Natural killer cell treated with Interleukin-12 subunit alpha and Interleukin-12 subunit beta and Interleukin-15 and Interleukin-18, amount 100 ng/mL, for 72 hours (primary cell): ENCODE results near the gene SLC49A4. TPM values are rescaled to one million over a fixed set of nuclear protein-coding genes. Genes with fewer than 3 reads are reported as not detected.

Source experiments
- ATAC-seq, 2 donors: fragments of 150-1000 bp; cut with Tn5 transposase in 1 of 2; sonication (Bioruptor Pico), chemical (Tn5 transposase) in 1 of 2; 2 replicates each; pipeline ENCODE4 v1.10.0; 2021
- DNase-seq: peaks from one replicate; pipeline ENCODE4 v3.0.0; 2022; ENCODE audit warnings: low spot score
- H3K27ac Mint-ChIP-seq, 2 donors: 1 replicate in 1 of 2; 2 replicates in 1 of 2; pipeline ENCODE4 v1.8.0; 2022; ENCODE audit warnings: mixed read lengths in 2 of 2, mild to moderate bottlenecking in 1 of 2, moderate library complexity in 1 of 2
- H3K27me3 Mint-ChIP-seq, 2 donors: 1 replicate in 1 of 2; 2 replicates in 1 of 2; pipeline ENCODE4 v1.8.0; 2022; ENCODE audit warnings: mixed read lengths in 2 of 2
- H3K36me3 Mint-ChIP-seq: one replicate; pipeline ENCODE4 v1.8.0; 2022; ENCODE audit warnings: mixed read lengths
- H3K4me1 Mint-ChIP-seq, 2 donors: 1 replicate in 1 of 2; 2 replicates in 1 of 2; pipeline ENCODE4 v1.8.0; 2022; ENCODE audit warnings: low read depth in 2 of 2, mixed read lengths in 2 of 2, mild to moderate bottlenecking in 1 of 2
- H3K4me3 Mint-ChIP-seq: one replicate; pipeline ENCODE4 v1.8.0; 2022; ENCODE audit warnings: mixed read lengths
- H3K9me3 Mint-ChIP-seq: 2 replicates; pipeline ENCODE4 v1.8.0; 2022; ENCODE audit warnings: mixed read lengths
- total RNA-seq, 2 donors: library from RNA; stranded (reverse); gene quantifications; one replicate each; pipeline ENCODE4 v1.2.3, GENCODE V29; 2022

The SLC49A4 gene
- total RNA-seq, 2 donors from 2014 or later: 1.8 to 2.7 TPM

DNA sequence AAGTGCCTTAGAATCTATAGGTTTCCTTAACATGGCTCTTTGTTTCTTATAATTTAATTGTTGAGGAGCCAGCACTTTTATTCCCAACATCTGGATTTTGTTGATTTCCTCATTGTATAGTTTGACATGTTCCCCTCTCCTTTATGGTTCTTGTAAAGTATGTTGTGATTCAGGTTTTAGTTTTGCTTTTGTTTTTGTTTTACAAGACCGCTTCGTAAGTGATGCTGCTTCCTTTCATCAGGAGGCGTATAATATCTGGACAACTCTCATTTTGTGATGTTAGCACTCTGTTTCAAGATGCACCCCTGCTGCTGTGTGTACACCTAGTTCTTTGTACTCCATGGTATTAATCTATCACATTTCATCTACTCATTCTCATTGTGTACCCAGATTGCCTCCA lies 48.7 kb downstream of the SLC49A4 start:
- Mint-ChIP-seq H3K4me3 (peak overlapping the region; percentile 67), H3K27me3 (no peaks in the 10 kb centered on the region), H3K36me3 (peaks cover 6% of the 10 kb centered on the region), H3K4me1 (peaks cover 5 to 17% of the 10 kb centered on the region in 2 donors), H3K27ac (peak overlapping the region in 1 of 2 donors; percentile 65), H3K9me3 (no peaks in the 10 kb centered on the region)
- DNase-seq (no peak), ATAC-seq (no peak)

DNA sequence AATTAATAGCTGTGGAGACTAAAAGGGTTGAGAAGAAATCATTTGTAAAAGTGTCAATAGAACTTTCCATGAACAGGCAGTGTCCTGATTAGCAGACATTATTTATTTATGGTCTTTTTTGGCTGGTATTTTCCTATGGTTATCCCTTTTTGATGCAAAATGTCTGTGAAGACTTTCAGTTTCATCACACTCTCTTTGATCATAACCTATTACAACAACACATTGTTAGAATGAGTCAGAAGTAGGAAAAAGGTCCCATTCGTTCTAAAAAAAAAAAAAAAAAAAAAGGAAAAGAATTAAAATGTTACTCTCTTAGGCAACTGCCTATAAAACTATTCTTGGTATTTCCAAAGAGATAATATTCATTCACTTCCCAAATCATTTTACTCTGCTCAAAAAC lies 62.1 kb downstream of the SLC49A4 start:
- Mint-ChIP-seq H3K4me1 (peaks cover 0 to 2% of the 10 kb centered on the region in 2 donors), H3K27ac (no peak overlapping the region), H3K36me3 (peaks cover 6% of the 10 kb centered on the region), H3K9me3 (no peaks in the 10 kb centered on the region), H3K27me3 (no peaks in the 10 kb centered on the region), H3K4me3 (no peak overlapping the region)
- no peak for DNase-seq
- no peak for ATAC-seq

GRCh38 chr3:122858373-122858772 lies 63.5 kb downstream of the SLC49A4 start:
- H3K9me3 Mint-ChIP-seq: no peaks in the 10 kb centered on the region
- peaks cover 6% of the 10 kb centered on the region for H3K36me3 Mint-ChIP-seq
- no peak for DNase-seq
- H3K27ac Mint-ChIP-seq: no peak overlapping the region
- no peaks in the 10 kb centered on the region for H3K27me3 Mint-ChIP-seq
- H3K4me1 Mint-ChIP-seq: peaks cover 0 to 2% of the 10 kb centered on the region in 2 donors
- ATAC-seq: no peak
- no peak overlapping the region for H3K4me3 Mint-ChIP-seq

DNA sequence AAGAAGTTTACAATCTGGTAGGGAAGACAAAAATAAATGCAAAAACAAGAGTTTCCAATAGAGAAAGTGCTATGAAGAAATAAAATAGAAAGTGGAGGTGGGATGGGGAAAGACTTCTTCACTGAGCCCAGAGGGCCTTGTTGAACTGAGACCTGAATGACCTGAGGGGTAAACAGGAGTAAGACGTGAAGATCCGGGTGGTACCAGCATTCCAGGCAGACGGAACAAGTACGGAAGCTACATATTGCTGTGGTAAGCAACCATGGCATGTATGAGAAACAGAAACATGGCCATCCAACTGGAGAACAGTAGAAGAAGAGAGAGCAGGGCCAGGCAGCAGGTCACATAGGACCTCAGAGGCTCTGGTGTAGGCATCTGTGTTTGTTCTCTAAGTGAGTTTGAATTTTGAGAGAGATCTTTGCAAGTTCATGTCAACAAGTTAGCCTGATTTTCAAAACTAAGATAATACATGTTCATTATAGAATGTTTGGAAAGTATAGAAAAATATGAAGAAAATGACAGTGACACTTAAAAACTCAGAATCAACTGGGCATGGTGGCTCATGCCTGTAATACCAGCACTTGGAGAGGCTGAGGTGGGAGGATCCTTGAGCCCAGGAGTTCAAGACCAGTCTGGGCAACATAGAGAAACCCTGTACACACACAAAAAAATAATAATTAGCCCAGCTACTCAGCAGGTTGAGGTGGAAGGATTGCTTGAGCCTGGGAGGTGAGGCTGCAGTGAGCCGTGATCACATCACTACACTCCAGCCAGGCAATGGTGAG lies 64.3 kb downstream of the SLC49A4 start:
- DNase-seq: no peak
- Mint-ChIP-seq H3K9me3 (no peaks in the 10 kb centered on the region), H3K4me1 (peaks cover 0 to 2% of the 10 kb centered on the region in 2 donors), H3K4me3 (no peak overlapping the region), H3K27ac (no peak overlapping the region), H3K36me3 (peaks cover 6% of the 10 kb centered on the region), H3K27me3 (no peaks in the 10 kb centered on the region)
- ATAC-seq: no peak

DNA sequence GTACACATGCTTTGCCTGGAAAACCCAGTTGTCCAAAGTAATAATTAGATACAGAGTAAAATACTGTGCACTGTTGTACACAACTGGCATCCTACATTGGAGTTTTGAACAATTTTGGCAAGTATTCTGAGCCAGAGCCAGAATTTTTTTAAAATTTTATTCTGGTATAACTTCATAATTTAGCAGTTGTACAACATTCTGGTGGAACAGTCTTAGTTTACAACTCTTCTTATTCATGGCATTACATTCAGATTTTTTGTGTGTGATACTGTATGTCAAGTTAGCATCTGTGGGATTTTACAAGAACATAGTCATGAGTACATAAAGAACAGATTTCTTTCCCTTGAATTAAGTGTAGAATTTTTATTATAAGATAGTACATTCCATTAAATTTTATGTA lies 67.5 kb downstream of the SLC49A4 start:
- peaks cover 0 to 2% of the 10 kb centered on the region in 2 donors for H3K4me1 Mint-ChIP-seq

DNA sequence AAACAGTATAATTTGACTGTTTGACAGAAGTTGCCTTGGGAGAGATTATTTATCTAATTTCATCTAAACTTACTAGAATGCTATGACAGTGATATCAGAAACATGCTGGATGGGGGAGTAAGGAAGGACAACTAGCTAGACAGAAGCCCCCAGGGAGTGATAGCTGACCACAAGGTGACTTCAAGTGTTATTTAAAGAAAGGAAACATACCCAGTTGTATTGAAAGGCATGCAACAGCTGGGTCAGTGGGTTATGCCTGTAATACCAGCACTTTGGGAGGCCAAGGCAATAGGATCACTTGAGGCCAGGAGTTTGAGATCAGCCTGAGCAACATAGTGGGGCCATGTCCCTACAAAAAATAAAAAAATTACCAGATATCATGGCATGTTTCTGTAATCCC lies 69.6 kb downstream of the SLC49A4 start:
- Mint-ChIP-seq H3K27ac (no peak overlapping the region), H3K4me1 (no peaks in the 10 kb centered on the region), H3K36me3 (peaks cover 6% of the 10 kb centered on the region), H3K9me3 (no peaks in the 10 kb centered on the region), H3K27me3 (no peaks in the 10 kb centered on the region), H3K4me3 (no peak overlapping the region)
- ATAC-seq (no peak), DNase-seq (no peak)

More for the DNA sequence above, 67.5 kb downstream of the SLC49A4 start:
- Mint-ChIP-seq H3K27me3 (no peaks in the 10 kb centered on the region), H3K4me3 (no peak overlapping the region), H3K36me3 (peaks cover 6% of the 10 kb centered on the region), H3K27ac (no peak overlapping the region), H3K9me3 (no peaks in the 10 kb centered on the region)
- no peak for ATAC-seq
- DNase-seq: no peak

DNA sequence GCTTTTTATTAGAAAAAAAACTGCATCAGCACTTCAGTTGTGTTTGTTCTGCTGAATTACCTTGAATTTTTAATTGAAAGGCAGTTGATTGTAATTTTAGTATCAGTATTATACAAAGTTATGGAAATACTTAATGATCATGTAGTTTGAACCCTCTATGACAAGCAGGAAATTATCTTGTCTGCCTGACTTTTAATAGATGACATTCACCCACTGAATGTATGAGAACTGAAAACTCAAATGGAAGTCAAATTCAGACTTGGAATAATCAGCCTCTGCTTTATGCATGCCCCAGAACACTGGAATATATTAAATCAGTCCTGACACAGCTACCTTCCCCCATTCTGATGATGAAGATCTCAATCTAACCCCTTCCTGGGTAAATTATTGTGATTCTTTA lies 73.5 kb downstream of the SLC49A4 start:
- Mint-ChIP-seq H3K9me3 (no peaks in the 10 kb centered on the region), H3K27me3 (no peaks in the 10 kb centered on the region), H3K4me1 (no peaks in the 10 kb centered on the region), H3K36me3 (no peaks in the 10 kb centered on the region), H3K4me3 (no peak overlapping the region), H3K27ac (no peak overlapping the region)
- ATAC-seq (no peak), DNase-seq (no peak)

DNA sequence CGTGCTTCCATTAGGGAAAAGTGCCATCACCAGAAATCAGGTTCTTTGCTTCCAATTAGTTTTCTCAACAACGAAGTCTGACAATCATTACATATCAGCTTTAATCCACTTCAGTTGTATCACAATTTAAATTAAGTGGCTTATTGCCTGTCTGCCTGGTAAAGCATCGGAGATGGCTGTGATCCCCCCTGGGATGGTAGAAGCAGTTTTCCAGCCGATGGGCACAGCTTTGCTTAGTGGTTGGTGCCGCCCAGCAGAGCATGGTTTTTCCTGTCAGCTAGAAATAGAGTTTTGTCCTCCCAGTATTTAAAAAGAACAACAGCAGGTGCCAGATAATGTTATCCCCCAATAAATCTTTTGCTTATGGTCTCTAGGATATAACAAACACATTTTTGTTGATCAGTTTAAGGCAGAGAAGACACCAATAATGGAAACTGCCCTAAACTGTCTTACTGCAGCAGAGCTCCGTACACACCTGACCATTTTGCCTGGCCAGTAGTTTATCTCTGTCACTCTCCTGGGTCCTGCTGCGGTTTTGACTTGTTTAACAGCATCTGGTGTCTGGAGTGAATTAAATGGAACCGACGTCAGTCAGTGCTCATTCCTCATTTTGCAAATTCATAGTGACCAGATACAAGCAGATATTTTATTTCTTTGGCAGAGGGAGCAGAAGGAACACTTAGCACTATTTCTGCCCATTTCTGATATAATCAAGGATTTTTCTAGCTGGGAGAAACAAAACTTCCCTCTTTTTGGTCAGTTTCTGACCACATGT lies 79.1 kb downstream of the SLC49A4 start:
- H3K36me3 Mint-ChIP-seq: no peaks in the 10 kb centered on the region
- no peak overlapping the region for H3K4me3 Mint-ChIP-seq
- no peaks in the 10 kb centered on the region for H3K9me3 Mint-ChIP-seq
- no peak overlapping the region for H3K27ac Mint-ChIP-seq
- H3K4me1 Mint-ChIP-seq: peaks cover 12 to 17% of the 10 kb centered on the region in 2 donors
- ATAC-seq (no peak), DNase-seq (no peak)
- H3K27me3 Mint-ChIP-seq: no peaks in the 10 kb centered on the region

DNA sequence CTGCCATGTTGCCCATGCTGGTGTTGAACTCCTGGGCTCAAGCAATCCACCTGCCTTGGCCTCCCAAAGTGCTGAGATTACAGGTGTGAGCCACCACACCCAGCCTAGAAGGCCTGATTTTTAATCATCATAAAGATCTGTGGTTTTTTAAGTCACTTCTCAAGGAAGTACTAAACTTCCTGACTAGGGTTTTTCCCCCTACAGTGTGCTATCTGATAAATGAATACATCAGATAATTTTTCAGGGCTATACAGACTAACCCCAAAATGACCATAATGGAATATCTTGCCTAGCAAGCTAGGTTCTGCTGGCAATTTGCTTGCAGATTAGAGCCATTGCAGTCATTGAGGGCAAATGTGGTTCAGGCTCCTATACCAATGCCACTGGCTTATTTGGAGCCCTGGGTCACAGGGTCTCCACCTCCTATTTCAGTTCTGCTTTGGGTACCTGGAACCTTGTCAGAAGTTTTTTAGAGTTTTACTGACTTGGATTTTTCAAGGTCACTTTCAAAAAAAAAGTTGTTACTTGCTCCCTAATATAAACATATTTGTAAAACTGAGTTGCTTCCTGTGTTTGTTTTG lies 80.8 kb downstream of the SLC49A4 start:
- Mint-ChIP-seq H3K4me3 (no peak overlapping the region), H3K9me3 (no peaks in the 10 kb centered on the region), H3K4me1 (peaks cover 12 to 17% of the 10 kb centered on the region in 2 donors), H3K36me3 (no peaks in the 10 kb centered on the region), H3K27me3 (no peaks in the 10 kb centered on the region), H3K27ac (no peak overlapping the region)
- ATAC-seq: no peak
- no peak for DNase-seq

DNA sequence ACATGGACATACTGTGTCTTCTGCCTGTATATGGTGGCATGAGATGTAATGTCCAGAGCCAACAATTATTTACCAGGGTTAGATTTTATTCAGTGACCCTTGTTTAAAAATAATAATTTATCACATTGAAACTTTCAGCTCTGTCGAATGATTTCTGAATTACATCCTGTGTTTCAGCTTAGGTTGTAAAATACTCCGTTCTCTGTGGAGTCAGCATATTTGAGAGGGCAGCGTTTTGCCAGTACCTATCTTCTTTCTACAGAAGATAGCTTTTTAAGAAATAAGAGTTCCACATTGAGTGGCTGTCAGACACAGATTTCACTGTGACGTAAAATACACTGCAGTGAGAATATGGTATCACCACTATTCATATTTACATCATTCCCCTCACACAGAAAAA lies 85.3 kb downstream of the SLC49A4 start:
- no peaks in the 10 kb centered on the region for H3K36me3 Mint-ChIP-seq
- H3K27me3 Mint-ChIP-seq: no peaks in the 10 kb centered on the region
- no peak for DNase-seq
- H3K27ac Mint-ChIP-seq: no peak overlapping the region
- no peaks in the 10 kb centered on the region for H3K9me3 Mint-ChIP-seq
- no peak for ATAC-seq
- H3K4me3 Mint-ChIP-seq: no peak overlapping the region
- H3K4me1 Mint-ChIP-seq: peaks cover 9 to 13% of the 10 kb centered on the region in 2 donors

GRCh38 chr3:122880624-122881023 lies 85.8 kb downstream of the SLC49A4 start:
- Mint-ChIP-seq H3K4me1 (peaks cover 6 to 10% of the 10 kb centered on the region in 2 donors), H3K9me3 (no peaks in the 10 kb centered on the region), H3K27ac (no peak overlapping the region), H3K4me3 (no peak overlapping the region), H3K36me3 (no peaks in the 10 kb centered on the region), H3K27me3 (no peaks in the 10 kb centered on the region)
- DNase-seq (no peak), ATAC-seq (no peak)

DNA sequence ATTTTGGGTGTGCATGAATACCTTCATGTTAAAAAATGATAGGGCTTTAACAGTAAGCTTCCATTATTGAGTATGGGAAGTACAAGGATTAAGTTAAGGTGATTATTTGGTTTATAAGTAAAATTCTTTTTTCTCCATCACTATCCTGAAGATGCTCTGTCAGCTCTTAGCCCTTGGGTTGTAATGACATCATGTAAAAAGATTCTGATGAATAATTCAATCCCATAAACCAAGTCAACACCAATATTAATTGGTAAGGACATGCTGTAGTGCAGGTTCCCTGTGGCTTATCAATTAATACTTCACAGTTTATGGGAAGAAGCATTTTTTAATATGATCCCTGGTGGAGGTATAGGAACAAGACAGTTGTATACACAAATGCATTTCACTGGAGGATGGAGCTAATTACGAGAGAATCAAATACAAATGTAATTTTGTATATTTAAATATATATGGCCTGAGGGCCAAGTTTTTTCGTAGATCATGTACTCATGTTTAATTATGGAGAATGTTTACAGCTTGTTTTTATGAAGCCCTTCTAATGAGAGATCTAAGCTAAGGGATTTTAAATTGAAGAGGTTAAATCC lies 87.6 kb downstream of the SLC49A4 start:
- Mint-ChIP-seq H3K27ac (no peak overlapping the region), H3K36me3 (no peaks in the 10 kb centered on the region), H3K9me3 (no peaks in the 10 kb centered on the region), H3K4me3 (no peak overlapping the region), H3K4me1 (no peaks in the 10 kb centered on the region), H3K27me3 (no peaks in the 10 kb centered on the region)
- ATAC-seq: no peak
- DNase-seq: no peak

- DNase-seq (no peak), ATAC-seq (no peak)
- Mint-ChIP-seq H3K9me3 (no peaks in the 10 kb centered on the region), H3K4me1 (peaks cover 0 to 3% of the 10 kb centered on the region in 2 donors), H3K27me3 (no peaks in the 10 kb centered on the region), H3K36me3 (no peaks in the 10 kb centered on the region), H3K27ac (no peak overlapping the region), H3K4me3 (no peak overlapping the region)
Observed at GRCh38 chr3:122886251-122886650, 91.4 kb downstream of the SLC49A4 start.

GRCh38 chr3:122886946-122887345 lies 92.1 kb downstream of the SLC49A4 start:
- DNase-seq (no peak), ATAC-seq (no peak)
- Mint-ChIP-seq H3K9me3 (no peaks in the 10 kb centered on the region), H3K36me3 (no peaks in the 10 kb centered on the region), H3K27ac (no peak overlapping the region), H3K4me1 (peaks cover 0 to 3% of the 10 kb centered on the region in 2 donors), H3K4me3 (no peak overlapping the region), H3K27me3 (no peaks in the 10 kb centered on the region)
